GM21717 (cell line): ENCODE results near the gene RFC3.

ENCODE experiments used
- ATAC-seq: cut with Tn5 transposase; IDR thresholded peaks from one replicate; pipeline ENCODE4 v1.9.1; 2021; ENCODE audit warnings: mild to moderate bottlenecking, moderate library complexity; ENCODE audit not compliant: unreplicated experiment

Gene RFC3

DNA sequence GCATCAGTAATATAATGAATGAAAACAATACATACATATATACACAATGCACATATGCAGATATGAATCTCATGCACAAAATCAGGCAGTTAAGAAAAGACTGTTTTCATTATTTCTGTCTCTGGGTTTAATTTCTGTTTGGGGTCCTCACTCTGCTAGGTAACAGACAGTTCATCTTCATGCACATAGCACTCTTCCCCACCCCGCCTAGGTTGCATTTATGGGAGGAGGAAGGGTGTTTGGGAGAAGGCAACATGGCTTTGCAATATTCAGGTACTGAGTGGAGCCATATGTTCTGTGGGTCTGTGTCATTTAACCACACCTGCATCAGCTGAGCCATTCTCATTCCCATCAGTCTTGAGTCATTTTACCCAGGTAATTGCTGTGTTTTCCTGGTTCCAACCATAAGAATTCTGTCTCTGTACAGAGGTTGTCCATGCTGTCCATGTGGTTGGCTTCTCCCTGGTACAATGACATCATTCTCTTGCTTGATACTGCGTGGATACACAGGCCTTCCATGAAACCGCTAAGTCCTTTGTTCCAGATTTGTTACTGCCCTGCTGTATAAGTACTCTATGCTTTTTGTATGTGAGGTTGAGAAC, 45.3 kb downstream of the RFC3 start:
- no peak for ATAC-seq

DNA sequence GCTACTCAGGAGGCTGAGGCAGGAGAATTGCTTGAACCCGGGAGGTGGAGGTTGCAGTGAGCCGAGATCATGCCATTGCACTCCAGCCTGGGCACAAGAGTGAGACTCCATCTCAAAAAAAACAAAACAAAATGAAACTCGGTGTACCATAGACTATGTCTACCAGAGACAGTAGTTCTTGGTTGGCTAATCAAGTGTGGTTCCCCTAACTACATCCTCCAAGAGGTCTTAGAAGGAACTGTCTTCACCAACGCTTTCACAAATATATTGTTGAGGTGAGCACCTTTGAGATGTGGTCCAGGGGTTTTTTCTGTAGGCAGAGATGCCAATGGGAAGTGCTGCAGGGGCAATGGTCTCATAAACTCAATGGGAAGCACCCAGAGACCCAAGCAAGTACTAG, 48.0 kb downstream of the RFC3 start:
- peak; percentile 89 for ATAC-seq

DNA sequence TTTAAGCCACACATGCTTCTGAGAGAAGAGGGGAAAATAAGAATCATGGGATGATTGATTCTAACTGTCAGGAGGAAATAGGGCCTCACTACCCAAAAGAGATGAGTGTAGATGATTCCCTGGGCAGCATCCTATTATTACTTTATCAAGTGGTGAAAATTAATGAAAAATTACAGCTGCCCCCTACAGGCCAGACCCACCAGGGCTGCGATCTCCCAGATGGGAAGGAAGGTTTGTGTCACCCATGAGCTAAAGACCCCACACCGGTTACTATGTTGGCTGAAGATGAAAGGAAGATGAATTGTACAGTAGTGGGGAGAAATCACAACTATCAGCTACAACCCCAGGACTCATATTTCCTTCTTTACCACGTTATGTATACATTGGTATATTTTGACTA, 49.5 kb downstream of the RFC3 start:
- ATAC-seq = no peak

DNA sequence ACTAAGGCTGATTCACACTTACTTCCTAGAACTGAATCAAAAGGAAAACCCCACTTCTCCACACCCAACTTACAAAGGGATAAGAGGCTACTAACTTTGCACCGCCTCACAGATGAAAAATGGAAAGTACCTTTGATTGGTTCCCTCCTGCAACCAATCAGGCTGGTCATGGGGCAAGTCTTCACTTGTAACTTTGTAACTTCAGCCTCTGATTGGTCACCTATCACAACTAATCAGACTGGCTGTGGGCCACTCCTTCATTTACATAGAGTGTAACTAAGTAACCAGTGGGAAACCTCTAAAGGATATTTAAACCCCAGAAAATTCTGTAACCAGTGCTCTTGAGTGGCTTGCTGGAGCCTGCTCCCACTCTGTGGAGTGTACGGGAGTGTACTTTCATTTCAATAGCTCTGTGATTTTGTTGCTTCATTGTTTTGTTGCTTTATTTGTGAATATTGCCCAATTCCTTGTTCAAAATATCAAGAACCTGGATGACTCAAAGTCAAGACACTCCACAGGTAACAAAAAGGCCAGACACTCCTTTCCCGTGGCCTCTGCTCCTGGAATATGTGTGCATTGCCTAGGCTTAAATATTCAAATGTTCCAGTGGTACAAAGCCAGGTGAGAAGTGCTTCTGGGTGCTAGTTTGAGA, 50.5 kb downstream of the RFC3 start:
- no peak for ATAC-seq

DNA sequence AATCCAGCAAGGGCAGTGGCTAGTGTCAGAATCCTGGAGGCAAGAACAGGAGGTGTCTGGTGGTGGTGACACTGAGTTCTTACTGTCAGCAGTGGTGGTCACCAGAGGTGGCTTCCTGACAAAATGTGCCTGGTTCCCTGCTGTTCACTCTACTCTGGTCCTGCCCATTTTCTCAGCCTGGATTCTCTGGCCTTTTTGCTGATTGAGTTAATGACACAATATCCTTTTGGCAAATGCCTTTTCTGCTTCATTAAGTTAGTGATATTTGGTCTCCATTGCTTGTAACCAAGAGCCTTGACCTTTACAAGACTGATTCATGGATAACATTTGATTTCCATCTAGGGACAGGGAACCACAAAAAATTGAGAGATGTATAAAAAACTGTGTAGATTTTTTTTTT, 51.1 kb downstream of the RFC3 start:
- no peak for ATAC-seq

DNA sequence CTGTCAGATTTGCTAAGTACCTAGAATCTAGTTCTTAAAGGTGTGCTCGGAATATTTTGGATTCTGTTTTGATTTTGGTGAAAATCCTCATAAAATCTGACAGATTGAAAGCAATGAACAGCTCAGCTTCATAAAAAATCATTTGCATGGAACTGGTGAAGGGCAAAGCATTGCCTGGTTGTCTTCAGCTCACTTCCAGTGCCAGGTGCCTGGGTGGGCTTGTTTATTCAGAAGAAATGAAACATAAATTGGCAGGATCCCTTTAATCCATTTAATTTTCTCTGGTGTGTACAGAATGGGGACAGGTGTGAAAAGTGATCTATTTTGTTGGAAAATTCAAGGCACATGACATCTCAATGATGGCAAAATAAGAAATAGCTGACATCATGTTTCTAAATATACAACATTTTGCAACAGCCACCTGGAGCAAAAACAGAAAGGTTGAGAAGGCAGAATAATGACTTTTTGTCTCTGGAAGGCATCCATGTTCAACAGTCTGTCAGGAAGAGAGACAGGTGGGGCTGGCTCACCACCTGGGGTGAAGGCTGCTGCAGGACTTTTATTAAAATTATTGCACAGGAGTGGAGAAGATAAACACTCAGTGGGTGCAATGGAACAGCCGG, 52.2 kb downstream of the RFC3 start:
- ATAC-seq = no peak

DNA sequence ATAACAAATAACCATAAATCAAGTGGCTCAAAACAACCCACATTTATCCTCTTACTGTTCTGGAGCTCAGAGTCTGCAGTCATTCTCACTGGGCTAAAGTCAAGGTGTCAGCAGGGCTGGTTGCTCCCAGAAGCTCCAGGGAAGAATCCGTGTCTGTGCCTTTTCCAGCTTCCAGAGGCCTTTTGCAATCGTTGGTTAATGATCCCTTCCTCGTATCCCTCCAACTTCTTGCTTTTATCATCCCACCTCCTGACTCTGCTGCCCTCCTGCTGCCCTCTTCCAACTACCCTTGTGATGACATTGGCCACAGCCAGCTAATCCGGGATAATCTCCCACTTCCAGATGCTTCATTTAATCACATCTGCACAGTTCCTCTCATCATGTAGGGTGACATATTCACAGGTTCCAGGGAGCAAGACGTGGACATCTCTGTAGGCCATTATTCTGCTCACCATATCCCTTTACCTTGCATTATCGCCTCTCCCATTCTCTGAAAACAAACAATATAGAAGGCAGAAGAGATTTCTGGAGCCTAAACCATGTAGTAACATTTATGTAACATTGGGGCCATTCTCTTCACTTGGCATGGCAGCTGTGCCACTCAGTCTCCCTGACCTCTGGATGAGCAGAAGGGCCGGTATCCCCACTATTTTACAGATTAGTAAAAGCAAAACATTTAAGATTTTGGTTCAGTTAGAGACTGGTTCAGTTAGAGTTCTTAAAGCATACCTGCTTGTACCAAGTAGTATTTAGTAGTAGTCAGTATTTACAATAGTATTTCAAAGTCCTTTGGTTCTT, 53.5 kb downstream of the RFC3 start:
- no peak for ATAC-seq

DNA sequence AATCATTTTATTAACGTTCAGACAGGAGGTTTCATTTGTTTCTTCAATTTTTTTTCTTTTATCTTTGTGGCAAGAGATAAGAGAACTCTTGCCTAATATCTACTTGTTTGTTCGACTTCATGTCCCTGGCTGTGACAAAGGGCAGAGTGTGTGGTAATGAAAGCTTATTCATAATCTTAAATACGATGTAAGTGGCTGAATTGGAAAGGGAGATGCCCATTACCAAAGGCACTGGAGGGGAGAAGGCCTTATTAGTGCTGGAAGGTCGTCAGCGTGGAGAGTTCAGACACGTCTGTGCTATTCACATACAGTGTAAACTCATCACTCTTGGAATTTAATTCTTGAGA, 54.0 kb downstream of the RFC3 start:
- ATAC-seq = no peak

DNA sequence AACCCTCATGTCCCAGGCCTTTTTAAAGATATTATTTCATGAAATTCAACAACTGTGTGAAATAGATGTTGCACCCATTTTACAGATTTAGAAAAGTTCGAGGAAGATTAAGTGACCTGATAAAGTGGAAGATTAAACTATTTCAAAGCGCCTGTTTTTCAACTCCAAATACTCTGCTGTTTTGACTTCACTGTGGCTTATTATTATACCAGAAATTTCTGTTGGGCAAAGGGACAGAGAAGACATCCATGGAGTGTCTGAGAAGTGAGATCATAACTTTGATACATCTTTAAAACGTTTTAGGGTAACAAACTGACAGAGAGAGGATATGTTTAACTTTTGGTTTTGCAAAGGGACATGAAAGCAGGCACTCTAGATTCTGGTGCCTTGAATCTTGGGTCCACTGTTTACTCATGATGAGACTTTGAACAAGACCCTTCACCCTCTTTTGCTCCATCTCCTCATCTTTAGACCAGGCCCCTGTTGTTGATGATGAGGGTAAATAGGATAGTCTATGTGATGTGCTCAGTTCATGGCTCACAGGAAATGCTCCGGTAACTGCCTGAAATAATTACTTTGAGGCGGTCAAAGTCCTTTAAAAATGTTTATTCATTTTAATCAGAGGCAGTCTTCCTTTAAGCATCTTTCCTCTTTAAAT, 55.4 kb downstream of the RFC3 start:
- no peak for ATAC-seq

DNA sequence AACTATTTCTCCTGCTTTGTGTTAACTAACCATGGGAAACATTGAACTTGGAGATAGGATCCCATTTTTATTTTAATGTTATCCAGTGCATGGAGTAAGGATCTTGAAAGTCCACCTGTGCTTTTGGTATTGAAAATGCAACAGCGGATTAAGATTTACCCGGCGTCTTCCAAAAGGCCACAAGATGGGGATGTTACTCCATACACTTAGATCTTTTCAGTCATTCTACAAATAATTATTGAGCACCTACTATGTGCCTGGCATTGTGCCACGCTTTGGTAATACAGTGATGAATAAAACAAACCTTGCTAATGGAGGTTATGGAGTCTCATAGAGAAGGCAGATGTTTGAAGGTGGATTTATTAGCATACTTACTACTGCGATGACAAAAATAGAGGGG, 56.9 kb downstream of the RFC3 start:
- ATAC-seq = no peak

DNA sequence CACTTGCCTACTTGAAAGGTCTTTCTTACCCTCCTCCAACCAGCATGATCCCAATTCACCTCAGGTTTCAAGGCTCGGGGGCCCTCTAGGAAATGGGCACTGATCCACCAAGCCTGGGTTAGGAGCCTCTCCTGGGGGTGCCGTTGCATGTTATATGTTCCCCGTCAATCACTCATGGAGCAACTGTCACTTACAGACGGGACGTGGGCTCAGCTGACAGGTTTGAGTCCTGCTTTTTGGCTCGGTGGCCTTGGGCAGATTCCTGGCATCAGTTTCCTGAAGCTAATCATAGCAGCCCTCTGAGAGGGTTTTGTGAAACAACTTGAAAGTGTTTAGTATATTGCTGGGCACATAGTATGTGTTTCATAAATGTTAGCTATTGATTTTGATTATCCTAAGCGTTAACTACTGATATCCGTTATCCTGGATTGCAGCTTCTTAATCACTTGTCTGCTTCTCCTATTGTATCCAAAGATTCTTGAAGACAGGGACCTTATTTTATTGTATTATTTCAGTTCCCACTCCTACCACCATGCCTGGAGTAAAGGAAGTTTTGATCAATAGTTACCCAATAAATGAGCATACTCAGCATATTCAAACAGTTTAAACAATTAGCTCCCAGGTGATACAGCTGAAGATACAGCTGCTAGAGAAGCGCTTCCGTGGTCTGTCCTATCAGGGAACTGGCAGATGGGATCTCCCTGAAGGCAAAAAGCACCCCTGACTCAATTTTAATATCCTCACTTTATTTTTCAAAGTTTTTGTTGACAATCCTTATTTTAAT, 57.9 kb downstream of the RFC3 start:
- ATAC-seq = no peak

DNA sequence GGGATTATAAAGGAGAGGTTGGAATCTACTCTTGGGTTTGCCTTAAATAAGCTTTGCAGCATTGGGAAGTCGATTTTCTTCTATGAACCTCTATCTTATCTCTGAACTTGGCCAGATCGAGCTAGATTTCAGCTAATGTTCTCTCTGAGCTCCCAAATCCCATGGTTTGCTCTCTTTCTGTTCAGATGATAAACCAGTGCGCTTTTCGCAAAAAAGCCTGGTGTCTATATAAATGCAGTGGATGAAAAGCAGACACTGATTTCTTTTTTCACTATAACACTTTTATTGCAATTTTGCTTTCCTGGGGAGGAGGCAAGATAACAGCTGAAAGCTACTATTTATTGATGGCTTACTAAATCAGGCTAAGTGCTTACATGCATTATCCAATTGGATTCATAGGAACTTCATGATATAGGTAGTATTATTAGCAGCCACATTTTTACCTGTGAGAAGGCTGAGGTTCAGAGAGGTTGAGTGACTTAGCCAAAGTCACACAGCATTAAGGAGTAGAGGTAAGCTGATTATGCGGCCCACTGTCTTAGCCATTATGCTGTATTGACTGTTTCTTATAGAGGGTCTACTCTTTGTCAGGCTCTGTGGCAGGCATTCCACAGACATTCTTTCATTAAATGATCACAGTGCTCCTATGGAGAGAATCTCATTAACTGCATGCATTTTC, 58.9 kb downstream of the RFC3 start:
- ATAC-seq = no peak

DNA sequence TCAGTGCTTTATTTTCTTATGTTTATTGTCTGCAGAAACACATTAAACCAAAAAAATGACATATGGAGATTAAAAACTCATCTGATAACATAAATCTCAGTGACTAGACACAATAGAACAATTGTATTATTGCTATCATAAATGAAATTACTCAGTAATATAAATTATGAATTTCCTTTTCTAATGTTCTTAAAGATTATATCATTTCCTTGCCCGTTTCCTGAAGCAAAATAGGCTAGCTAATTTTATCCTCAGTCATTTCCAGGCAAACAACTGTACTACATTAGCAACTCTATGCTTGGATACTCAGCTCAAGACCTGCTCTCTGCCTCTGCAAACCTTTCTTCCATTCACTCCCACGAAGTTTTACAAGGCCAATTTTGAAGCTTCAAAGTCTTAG, 61.2 kb downstream of the RFC3 start:
- ATAC-seq = no peak

DNA sequence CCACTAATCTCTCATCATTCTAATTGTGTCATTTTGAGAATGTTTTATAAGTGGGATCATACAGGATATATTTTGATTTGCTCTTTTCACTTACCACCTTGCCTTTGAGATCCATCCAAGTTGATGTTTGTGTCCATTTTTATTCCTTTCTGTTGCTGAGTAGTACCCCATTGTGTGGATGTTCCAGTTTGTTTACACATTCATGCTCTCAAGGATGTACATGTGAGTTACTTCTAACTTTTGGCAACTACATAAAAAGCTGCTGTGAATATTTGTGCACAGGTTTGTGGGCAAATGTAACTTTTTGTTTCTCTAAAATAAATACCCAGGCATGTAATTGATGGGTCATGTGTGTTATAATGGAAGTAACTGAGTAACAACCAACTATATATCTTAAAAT, 64.9 kb downstream of the RFC3 start:
- no peak for ATAC-seq

DNA sequence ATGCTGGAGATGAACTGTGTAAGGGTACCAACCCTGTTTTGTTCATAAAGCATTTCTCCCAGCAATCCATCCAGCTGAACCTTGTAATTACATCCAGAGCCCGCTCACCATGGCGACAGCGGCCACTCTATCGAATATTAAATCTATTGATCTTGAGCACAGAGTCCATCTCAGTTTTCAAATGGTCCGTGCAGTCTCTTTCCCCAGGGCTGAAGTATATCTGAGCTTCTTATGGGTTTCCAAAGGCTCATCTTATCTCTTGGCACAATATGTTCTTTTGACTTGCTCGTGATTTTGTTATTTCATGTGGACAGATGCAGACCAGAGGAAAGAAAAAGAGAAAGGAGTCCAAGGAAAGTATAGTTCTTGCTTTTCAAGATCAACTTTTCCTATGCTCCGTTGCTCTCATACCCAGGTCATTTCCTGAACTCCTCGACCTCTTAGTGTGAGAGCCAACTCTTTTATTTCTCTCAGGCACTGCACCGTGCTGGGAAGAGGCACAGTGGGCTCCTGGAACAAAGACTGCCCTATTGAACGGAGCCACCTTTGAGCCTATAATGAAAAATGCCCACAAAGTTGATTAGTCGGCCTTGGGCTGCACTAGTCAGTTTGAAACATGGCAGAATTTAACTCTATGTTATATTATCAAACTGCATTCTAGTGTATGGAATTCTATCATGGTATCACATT, 66.7 kb downstream of the RFC3 start:
- ATAC-seq = no peak
